ENCODE data around the gene SPI1.
"Not testable (repeated sequence)": the region's sequence is repeated elsewhere in the genome, so short reads cannot be mapped to it uniquely, and the experiment has no call there.

SPI1 gene

GRCh38 chr11:47325271-47326041 is 52.9 kb downstream of the SPI1 start:
- no peak overlapping the region for H3K27ac ChIP-seq

GRCh38 chr11:47324520-47324919 is 53.8 kb downstream of the SPI1 start:
- H3K4me3 ChIP-seq = no peak overlapping the region
- no peak for TF ChIP-seq CTCF (IDR thresholded peaks at IDR 0.05)
- H3K27ac ChIP-seq = no peak overlapping the region
- DNase-seq (ENCODE audit: low spot score) = peak; percentile 64

More at GRCh38 chr11:47325271-47326041, 52.9 kb downstream of the SPI1 start:
- TF ChIP-seq CTCF (IDR thresholded peaks at IDR 0.05) = no peak
- no peak for DNase-seq (ENCODE audit: low spot score)
- H3K4me3 ChIP-seq = no peak overlapping the region

- H3K4me3 ChIP-seq = no peak overlapping the region
- TF ChIP-seq CTCF (IDR thresholded peaks at IDR 0.05) = no peak
- H3K27ac ChIP-seq = no peak overlapping the region
- DNase-seq (ENCODE audit: low spot score) = no peak
These were observed 60.2 kb downstream of the SPI1 start for GRCh38 chr11:47318166-47318565.

GRCh38 chr11:47317064-47317828 is 61.1 kb downstream of the SPI1 start:
- DNase-seq (ENCODE audit: low spot score) = no peak
- no peak for TF ChIP-seq CTCF (IDR thresholded peaks at IDR 0.05)
- Histone ChIP-seq H3K27ac (no peak overlapping the region), H3K4me3 (no peak overlapping the region)

GRCh38 chr11:47316501-47316900 is 61.8 kb downstream of the SPI1 start:
- H3K4me3 ChIP-seq; DNase-seq (ENCODE audit: low spot score): not testable (repeated sequence)

GRCh38 chr11:47314992-47315391 is 63.4 kb downstream of the SPI1 start:
- no peak for TF ChIP-seq CTCF (IDR thresholded peaks at IDR 0.05)
- no peak for DNase-seq (ENCODE audit: low spot score)
- no peak overlapping the region for H3K4me3 ChIP-seq
- H3K27ac ChIP-seq = no peak overlapping the region

More at GRCh38 chr11:47316501-47316900, 61.8 kb downstream of the SPI1 start:
- H3K27ac ChIP-seq = not testable (repeated sequence)

GRCh38 chr11:47308050-47308823 is 70.1 kb downstream of the SPI1 start:
- TF ChIP-seq CTCF (IDR thresholded peaks at IDR 0.05) = no peak
- DNase-seq (ENCODE audit: low spot score) = no peak
- no peak overlapping the region for H3K27ac ChIP-seq

More at GRCh38 chr11:47308050-47308823, 70.1 kb downstream of the SPI1 start:
- no peak overlapping the region for H3K4me3 ChIP-seq

Data from coronary artery (tissue), 2 donors.